Measurements from ENCODE around the gene PDE4D.

PDE4D gene

GRCh38 chr5:58922461-58923171, 970.9 kb downstream of the PDE4D start:
- H3K4me3 Mint-ChIP-seq = no peak overlapping the region
- no peaks in the 10 kb centered on the region for H3K27me3 Mint-ChIP-seq (ENCODE audit: low read depth)
- no peaks in the 10 kb centered on the region for H3K36me3 Mint-ChIP-seq (ENCODE audit: low read depth)
- peaks cover 16% of the 10 kb centered on the region for H3K4me1 Mint-ChIP-seq (ENCODE audit: low read depth)
- H3K9me3 Mint-ChIP-seq = no peaks in the 10 kb centered on the region
- H3K27ac Mint-ChIP-seq = no peak overlapping the region

DNA sequence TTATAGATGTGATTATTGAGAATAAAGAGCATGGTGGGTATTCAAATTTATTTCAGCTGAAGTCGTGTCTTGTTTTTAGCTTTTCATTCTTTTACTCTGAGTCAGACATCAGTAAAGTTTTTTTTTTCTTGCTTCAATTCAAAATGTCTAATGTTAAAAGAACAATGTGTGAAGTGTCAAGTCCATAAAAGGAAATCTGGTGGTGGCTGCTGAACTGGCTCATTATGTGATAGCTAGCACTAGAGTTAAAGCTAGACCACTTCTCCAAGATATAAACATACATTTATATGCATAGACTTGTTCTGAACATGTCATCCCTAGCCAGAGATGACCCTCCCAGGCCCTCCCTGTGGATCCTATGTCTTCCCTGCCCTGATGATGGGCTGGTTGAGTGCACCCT, 972.4 kb downstream of the PDE4D start:
- peaks cover 6% of the 10 kb centered on the region for H3K4me1 Mint-ChIP-seq (ENCODE audit: low read depth)
- no peaks in the 10 kb centered on the region for H3K9me3 Mint-ChIP-seq

DNA sequence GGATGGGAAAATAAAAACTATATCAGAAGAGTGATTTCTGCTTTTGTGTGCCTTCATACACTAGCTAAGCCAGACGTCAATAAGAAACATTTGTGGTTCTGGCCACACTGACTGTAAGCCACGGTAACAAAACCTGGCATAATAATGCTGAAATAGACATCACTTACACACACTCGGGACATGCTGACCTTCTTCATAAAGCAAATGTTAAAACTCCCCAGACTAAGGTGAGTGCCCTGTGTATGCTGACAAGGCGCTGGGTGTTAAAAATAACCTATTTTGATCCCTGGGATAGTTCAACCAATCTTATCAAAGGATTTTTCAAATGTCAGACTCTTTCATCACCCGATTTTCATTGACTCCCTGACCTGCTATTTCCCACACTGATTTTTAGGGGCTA, 973.7 kb downstream of the PDE4D start:
- no peak overlapping the region for H3K4me3 Mint-ChIP-seq
- no peaks in the 10 kb centered on the region for H3K9me3 Mint-ChIP-seq
- H3K27ac Mint-ChIP-seq = no peak overlapping the region
- H3K27me3 Mint-ChIP-seq (ENCODE audit: low read depth) = no peaks in the 10 kb centered on the region
- H3K4me1 Mint-ChIP-seq (ENCODE audit: low read depth) = peaks cover 3% of the 10 kb centered on the region
- H3K36me3 Mint-ChIP-seq (ENCODE audit: low read depth) = no peaks in the 10 kb centered on the region

More for the DNA sequence above, 972.4 kb downstream of the PDE4D start:
- H3K36me3 Mint-ChIP-seq (ENCODE audit: low read depth) = no peaks in the 10 kb centered on the region
- H3K27ac Mint-ChIP-seq = no peak overlapping the region
- H3K4me3 Mint-ChIP-seq = no peak overlapping the region
- no peaks in the 10 kb centered on the region for H3K27me3 Mint-ChIP-seq (ENCODE audit: low read depth)

Measured in T-helper 1 cell treated with Interleukin-12 subunit alpha and Interleukin-12 subunit beta and Interleukin-4 antibody, amounts not matched to agents 30 μg/mL and 1 μg/mL, for 36 hours (primary cell).